Gastroesophageal sphincter (tissue), 4 donors: Measurements from ENCODE around the gene PTPN1. TPM values are rescaled to one million over a fixed set of nuclear protein-coding genes. Genes with fewer than 3 reads are reported as not detected.

ENCODE experiments used
- ATAC-seq: fragments of 150-250 bp; one replicate; pipeline ENCODE4 v1.9.1; 2016; ENCODE audit warnings: mild to moderate bottlenecking, moderate library complexity
- H3K27ac ChIP-seq, 4 donors: fragments of 200-600 bp; sonication (generic) in 3 of 4; 1 replicate in 3 of 4; 2 replicates in 1 of 4; pipeline ENCODE4 v1.5.1; 2016 to 2019
- H3K27me3 ChIP-seq: fragments of 200-600 bp; sonication (generic); one replicate; pipeline ENCODE4 v1.5.1; 2019
- H3K36me3 ChIP-seq, 2 donors: fragments of 200-600 bp; sonication (generic); one replicate each; pipeline ENCODE4 v1.5.1; 2019; ENCODE audit warnings: control low read depth in 1 of 2
- H3K4me1 ChIP-seq, 3 donors: fragments of 200-600 bp; sonication (generic); 1 replicate in 2 of 3; 2 replicates in 1 of 3; pipeline ENCODE4 v1.5.1; 2016 to 2019; ENCODE audit warnings: control low read depth in 2 of 3
- H3K4me3 ChIP-seq, 2 donors: fragments of 200-600 bp; sonication (generic); one replicate each; pipeline ENCODE4 v1.5.1; 2019; ENCODE audit warnings: mild to moderate bottlenecking in 1 of 2, moderate library complexity in 1 of 2
- H3K9me3 ChIP-seq, 3 donors: fragments of 200-600 bp; sonication (generic); one replicate each; pipeline ENCODE4 v1.5.1; 2017 to 2019; ENCODE audit warnings: control low read depth in 2 of 3
- EP300 ChIP-seq: sonication (generic); formaldehyde crosslinking; IDR thresholded peaks from one replicate; pipeline ENCODE4 v1.6.1; 2017; ENCODE audit warnings: antibody characterized with exemption, mild to moderate bottlenecking
- POLR2A ChIP-seq, 2 donors: fragments of 450-650 bp; IDR thresholded peaks; one replicate each; pipeline ENCODE4 v1.6.1; 2017; ENCODE audit warnings: antibody characterized with exemption in 2 of 2, mild to moderate bottlenecking in 2 of 2, moderate library complexity in 1 of 2
- POLR2AphosphoS5 ChIP-seq: sonication (generic); formaldehyde crosslinking; IDR thresholded peaks from one replicate; pipeline ENCODE4 v1.6.1; 2017; ENCODE audit warnings: antibody characterized with exemption
- WGBS, 2 donors: methylation state at CpG; one replicate each; pipeline ENCODE4 v1.1.5; 2018; ENCODE audit warnings: low coverage in 1 of 2; 5-methylcytosine and 5-hydroxymethylcytosine counted together
- total RNA-seq, 4 donors: library from RNA; depleted of rRNA; stranded (reverse); fragments of >200 nt; gene quantifications; one replicate each; pipeline ENCODE4 v1.1.0, GENCODE V29; 2016
- TF ChIP-seq, protein P1 (sequence below), 4 experiments: fragments of 200-600 bp in 2 of 4; fragments of 450-650 bp in 2 of 4; sonication (generic) in 1 of 4; IDR thresholded peaks; one replicate each; pipeline ENCODE4 v1.5.1; 2017 to 2019; ENCODE audit warnings: antibody characterized with exemption in 4 of 4, mild to moderate bottlenecking in 2 of 4, moderate library complexity in 2 of 4

Gene PTPN1
- total RNA-seq, 4 donors from 2014 or later: 27.6 to 43.6 (median 38.4) TPM

DNA sequence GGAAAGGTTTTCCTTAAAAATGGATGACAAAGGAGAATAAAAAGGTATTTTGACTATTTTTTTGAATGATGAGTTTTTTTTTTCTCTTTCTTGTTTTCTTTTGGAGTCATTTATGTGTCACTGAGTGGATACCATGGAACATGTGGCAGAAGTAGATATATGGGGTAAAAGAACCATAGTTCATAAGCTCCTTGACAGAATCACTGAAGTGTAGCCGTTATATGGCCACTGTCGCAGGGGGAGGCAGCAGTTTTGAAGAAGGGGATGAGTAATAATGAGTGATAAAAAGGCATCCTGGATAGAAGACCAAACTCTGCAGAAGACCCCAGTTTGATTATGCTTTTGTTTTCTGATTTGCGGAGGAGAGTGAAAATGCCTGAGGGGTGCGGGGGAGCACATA is 15.5 kb downstream of the PTPN1 start:
- no peak for TF ChIP-seq EP300
- no peak for TF ChIP-seq POLR2A (IDR thresholded peaks at IDR 0.05)
- TF ChIP-seq POLR2AphosphoS5: no peak
- TF ChIP-seq, protein P1, sequence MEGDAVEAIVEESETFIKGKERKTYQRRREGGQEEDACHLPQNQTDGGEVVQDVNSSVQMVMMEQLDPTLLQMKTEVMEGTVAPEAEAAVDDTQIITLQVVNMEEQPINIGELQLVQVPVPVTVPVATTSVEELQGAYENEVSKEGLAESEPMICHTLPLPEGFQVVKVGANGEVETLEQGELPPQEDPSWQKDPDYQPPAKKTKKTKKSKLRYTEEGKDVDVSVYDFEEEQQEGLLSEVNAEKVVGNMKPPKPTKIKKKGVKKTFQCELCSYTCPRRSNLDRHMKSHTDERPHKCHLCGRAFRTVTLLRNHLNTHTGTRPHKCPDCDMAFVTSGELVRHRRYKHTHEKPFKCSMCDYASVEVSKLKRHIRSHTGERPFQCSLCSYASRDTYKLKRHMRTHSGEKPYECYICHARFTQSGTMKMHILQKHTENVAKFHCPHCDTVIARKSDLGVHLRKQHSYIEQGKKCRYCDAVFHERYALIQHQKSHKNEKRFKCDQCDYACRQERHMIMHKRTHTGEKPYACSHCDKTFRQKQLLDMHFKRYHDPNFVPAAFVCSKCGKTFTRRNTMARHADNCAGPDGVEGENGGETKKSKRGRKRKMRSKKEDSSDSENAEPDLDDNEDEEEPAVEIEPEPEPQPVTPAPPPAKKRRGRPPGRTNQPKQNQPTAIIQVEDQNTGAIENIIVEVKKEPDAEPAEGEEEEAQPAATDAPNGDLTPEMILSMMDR (IDR thresholded peaks at IDR 0.05): no peak
- WGBS, 2 donors: 90 to 94% methylated on average over 3 to 4 of the region's 4 CpGs
- Histone ChIP-seq H3K4me1 (peaks cover 10 to 83% (median 33%) of the 10 kb centered on the region in 3 donors), H3K9me3 (no peaks in the 10 kb centered on the region), H3K36me3 (no peaks in the 10 kb centered on the region), H3K4me3 (no peak overlapping the region), H3K27ac (peak overlapping the region in 1 of 4 donors; percentile 75), H3K27me3 (no peaks in the 10 kb centered on the region)
- no peak for ATAC-seq

DNA sequence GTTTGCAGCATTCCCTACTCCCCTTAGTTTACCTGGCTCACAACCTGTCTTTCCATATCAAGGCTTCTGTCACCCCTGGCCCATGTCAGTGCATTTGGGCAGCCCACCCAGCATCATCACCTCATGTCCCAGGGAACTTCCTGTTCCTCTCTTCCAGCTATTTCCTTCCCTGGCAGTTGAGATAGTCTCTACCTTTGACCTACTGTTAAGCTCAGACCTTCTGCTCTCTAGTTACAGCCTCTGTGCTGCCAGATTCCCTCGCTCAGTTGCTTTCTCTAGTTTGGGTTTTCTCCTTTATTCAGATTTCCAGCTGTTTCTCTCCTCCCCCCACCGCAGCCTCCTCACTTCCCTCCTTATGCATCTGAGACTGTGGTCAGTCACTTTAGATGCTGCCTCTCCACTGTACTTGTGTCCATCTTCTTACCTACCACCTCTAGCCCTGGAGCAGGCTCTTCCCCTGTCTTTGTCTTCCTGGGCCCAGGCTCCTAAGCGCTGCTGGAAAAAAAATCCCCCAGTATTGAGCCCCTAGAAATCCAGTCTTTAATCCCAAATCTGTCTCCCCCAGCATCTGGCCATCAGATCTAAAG is 16.3 kb downstream of the PTPN1 start:
- ATAC-seq: no peak
- H3K9me3 ChIP-seq: no peaks in the 10 kb centered on the region
- peaks cover 6 to 83% (median 26%) of the 10 kb centered on the region in 3 donors for H3K4me1 ChIP-seq
- no peaks in the 10 kb centered on the region for H3K36me3 ChIP-seq
- H3K27me3 ChIP-seq: no peaks in the 10 kb centered on the region
- H3K27ac ChIP-seq: peak overlapping the region; percentile 31 to 79 (median 73)
- 54% methylated on average over 3 of the region's 3 CpGs; no CpG with 5 or more reads in 1 of the 2 donors for WGBS, 2 donors
- H3K4me3 ChIP-seq: no peak overlapping the region
- TF ChIP-seq POLR2AphosphoS5 (peak; percentile 4), POLR2A (IDR thresholded peaks at IDR 0.05) (no peak)
- TF ChIP-seq, protein P1 (IDR thresholded peaks at IDR 0.05): no peak

DNA sequence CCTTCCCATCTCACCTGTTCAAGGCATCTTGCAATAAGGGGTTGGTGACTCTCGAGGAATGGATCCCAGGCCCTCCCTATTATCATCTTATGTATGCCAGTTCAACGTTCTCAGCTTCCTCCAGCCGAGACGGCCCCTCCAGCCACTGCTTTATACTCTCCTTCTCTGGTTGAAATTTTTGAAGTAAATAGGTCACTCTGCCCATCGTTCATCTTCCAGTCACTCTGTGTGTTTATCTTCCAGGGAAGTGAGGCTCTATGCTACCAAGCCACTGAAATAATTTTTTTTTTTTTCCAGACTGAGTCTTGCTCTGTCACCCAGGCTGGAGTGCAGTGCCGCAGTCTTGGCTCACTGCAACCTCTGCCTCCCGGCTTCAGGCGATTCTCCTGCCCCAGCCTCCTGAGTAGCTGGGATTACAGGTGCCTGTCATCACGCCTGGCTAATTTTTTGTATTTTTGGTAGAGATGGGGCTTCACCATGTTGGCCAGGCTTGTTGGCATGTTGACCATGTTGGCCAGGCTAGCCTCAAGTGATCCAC is 17.0 kb downstream of the PTPN1 start:
- peak; percentile 55 for ATAC-seq
- TF ChIP-seq POLR2A (IDR thresholded peaks at IDR 0.05): no peak
- TF ChIP-seq POLR2AphosphoS5: peak; percentile 41
- H3K36me3 ChIP-seq: no peaks in the 10 kb centered on the region
- no peak overlapping the region for H3K4me3 ChIP-seq
- no peaks in the 10 kb centered on the region for H3K27me3 ChIP-seq
- H3K27ac ChIP-seq: peak overlapping the region; percentile 31 to 79 (median 73)
- H3K4me1 ChIP-seq: peaks cover 6 to 83% (median 26%) of the 10 kb centered on the region in 3 donors
- WGBS, 2 donors: 23 to 35% methylated on average over 4 to 9 of the region's 9 CpGs
- H3K9me3 ChIP-seq: no peaks in the 10 kb centered on the region

DNA sequence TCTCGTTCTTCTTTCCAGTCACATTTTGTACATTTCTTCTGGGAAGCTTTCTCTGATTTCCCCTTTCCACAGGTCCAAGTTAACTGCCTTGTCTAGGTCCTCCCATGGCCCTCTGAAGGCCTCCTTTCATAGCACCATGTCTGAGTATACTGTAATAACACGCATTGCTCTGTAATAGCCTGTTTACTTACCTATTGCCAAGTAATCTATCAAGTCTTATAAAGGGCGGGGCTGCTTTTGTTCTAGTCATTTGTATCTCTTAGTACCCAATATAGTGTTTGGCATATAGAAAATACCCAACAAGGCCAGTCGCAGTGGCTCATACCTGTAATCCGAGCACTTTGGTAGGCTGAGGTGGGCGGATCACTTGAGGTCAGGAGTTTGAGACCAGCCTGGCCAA is 17.9 kb downstream of the PTPN1 start:
- TF ChIP-seq EP300: no peak
- TF ChIP-seq, protein P1 (IDR thresholded peaks at IDR 0.05): no peak
- no peak for TF ChIP-seq POLR2AphosphoS5
- no peak for TF ChIP-seq POLR2A (IDR thresholded peaks at IDR 0.05)
- 88 to 89% methylated on average over 6 of the region's 6 CpGs for WGBS, 2 donors
- H3K9me3 ChIP-seq: no peaks in the 10 kb centered on the region
- H3K27me3 ChIP-seq: no peaks in the 10 kb centered on the region
- no peak overlapping the region for H3K4me3 ChIP-seq
- H3K4me1 ChIP-seq: peaks cover 6 to 83% (median 26%) of the 10 kb centered on the region in 3 donors
- ATAC-seq: no peak
- H3K36me3 ChIP-seq: no peaks in the 10 kb centered on the region
- H3K27ac ChIP-seq: peak overlapping the region in 3 of 4 donors; percentile 71 to 79 (median 75)

DNA sequence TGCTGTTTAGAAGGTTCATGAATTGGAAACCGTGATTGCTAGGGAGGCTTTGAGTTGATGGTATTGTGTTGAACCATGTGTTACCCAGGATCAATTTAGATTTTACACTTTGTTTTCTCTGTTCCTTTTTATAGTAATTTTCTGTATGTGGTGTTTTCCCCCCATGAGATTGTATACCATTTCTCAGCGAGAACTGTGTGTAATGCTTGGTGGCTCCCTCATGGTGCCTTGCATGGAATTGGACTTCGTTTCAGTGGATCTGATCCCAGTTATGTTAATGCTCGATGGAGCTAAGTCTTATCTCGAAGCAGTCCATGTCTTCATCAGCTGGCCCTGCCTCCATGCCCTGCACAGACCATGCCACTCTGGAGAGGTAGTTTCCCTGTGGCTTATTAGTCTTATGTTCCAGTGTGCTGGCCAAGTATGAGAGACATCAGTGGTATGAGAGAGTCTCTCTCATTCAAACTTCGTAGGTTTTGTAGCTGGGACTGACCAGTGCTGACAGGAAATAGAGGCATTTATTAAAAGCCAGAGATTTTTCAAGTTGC is 18.7 kb downstream of the PTPN1 start:
- no peak for ATAC-seq
- TF ChIP-seq, protein P1 (IDR thresholded peaks at IDR 0.05): no peak
- no peak for TF ChIP-seq EP300
- no peak for TF ChIP-seq POLR2A (IDR thresholded peaks at IDR 0.05)
- no peak for TF ChIP-seq POLR2AphosphoS5
- Histone ChIP-seq H3K4me3 (no peak overlapping the region), H3K27me3 (no peaks in the 10 kb centered on the region), H3K36me3 (no peaks in the 10 kb centered on the region), H3K9me3 (no peaks in the 10 kb centered on the region), H3K4me1 (peaks cover 6 to 86% (median 26%) of the 10 kb centered on the region in 3 donors), H3K27ac (peak overlapping the region in 2 of 4 donors; percentile 71 to 75)
- 17 to 57% methylated on average over 1 to 6 of the region's 6 CpGs for WGBS, 2 donors
